GM12874 (cell line): Measurements from ENCODE around the gene GFPT1.

ENCODE experiments used
- CTCF ChIP-seq: IDR thresholded peaks from 2 replicates; pipeline ENCODE4 v1.5.1; 2011; ENCODE audit warnings: low read depth, mild to moderate bottlenecking, control low read depth, low read length, moderate library complexity; ENCODE audit not compliant: insufficient read depth

The GFPT1 gene

DNA sequence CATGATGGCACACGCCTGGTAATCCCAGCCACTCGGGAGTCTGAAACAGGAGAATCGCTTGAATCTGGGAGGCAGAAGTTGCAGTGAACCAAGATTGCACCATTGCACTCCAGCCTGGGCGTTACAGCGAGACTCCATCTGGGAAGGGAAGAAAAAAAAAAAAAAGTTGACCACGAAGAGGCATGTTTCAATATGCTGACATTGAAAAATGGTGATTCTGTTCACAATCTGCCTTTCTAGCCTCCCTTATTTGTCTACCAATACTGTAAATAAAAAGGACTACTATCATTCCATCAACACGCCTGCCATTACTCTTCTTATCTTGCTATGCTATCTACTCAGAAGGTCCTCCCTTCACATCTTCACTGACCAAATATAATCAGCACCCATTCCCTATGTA lies 18.4 kb downstream of the GFPT1 start:
- TF ChIP-seq CTCF = no peak

GRCh38 chr2:69359371-69359770 lies 27.7 kb downstream of the GFPT1 start:
- TF ChIP-seq CTCF = no peak

DNA sequence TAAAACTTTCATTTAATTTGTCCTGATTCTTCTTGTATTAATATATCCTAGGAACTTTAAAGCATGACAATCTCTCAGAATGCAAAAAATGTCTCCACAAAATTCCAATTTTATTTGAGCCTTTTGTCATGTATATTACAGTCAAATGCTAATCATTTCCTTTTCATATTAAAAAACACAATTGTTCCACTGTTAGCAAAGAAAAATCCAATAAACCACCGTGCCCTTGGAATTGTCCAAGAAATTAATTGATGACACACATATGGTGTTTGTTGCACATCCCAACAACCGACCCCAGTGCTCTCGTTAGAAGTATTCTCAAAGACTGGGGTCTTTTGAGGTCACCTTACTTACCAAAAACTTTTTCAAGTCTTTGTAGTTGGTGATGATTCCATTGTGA lies 28.1 kb downstream of the GFPT1 start:
- TF ChIP-seq CTCF = no peak

DNA sequence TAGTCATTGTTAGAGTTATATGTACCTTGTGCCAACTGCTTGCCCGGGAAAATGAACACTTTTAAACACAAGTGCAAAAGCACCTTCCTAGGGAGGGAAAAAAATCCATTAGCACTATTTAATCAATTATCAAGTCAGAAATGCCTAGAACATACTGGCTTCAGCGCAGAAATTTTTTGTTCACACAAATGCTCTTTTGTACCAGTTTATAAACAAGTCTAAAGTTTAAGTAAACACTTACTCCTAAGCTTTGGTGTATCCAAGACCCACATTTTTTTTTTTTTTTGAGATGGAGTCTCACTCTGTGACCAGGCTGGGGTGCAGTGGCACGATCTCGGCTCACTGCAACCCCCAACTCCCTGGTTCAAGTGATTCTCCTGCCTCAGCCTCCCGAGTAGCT lies 30.6 kb downstream of the GFPT1 start:
- no peak for TF ChIP-seq CTCF

- no peak for TF ChIP-seq CTCF
Measured at GRCh38 chr2:69353360-69353759, 33.7 kb downstream of the GFPT1 start.

- no peak for TF ChIP-seq CTCF
Measured at GRCh38 chr2:69348781-69349180, 38.2 kb downstream of the GFPT1 start.

DNA sequence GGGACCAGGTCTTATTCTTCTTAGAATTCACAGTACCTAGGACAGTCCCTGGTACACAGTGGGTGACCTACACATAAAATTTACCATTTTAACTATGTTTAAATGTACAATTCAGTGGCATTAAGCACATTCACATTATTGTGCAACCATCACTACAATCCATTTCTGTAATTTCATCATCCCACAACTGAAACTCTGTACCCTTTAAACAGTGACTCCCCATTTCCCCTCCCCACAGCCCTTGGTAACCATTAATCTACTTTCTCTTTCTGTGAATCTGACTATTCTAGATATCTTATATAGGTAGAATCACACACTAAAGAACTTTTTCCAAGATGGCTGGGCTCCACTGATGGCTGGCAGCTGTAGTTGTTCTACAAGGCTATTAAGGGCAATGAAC lies 41.6 kb downstream of the GFPT1 start:
- TF ChIP-seq CTCF = no peak

- TF ChIP-seq CTCF = no peak
Measured at GRCh38 chr2:69344305-69344704, 42.7 kb downstream of the GFPT1 start.
